ENCODE data around the gene PSTPIP1. TPM values are rescaled to one million over a fixed set of nuclear protein-coding genes. Genes with fewer than 3 reads are reported as not detected.

PSTPIP1 gene
- total RNA-seq, 4 donors from 2014 or later, result 2.9 to 8.9 (median 4.0) TPM

DNA sequence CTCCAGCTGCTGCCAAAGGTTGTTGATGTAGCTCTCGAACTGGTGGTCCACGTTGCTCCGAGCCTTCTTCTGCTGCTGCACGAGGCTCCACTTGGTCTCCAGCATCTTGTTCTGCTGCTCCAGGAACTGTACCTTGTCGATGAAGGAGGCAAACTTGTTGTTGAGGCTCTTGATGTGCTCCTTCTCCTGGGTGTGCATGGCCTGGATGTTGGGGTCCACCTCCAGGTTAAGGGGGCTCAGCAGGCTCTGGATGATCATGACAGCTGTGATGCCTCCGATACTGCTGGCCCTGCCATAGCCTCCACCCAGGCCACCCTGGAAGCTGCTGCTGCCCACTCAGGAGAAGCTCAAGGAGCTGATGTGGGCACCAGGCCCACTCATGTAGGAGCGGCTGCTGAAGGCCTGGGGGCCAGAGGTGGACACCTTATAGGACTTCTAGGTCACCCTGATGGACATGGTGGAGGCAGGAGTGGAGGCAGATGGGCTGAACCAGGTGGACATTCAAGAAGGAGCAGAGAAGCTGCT lies 14.9 kb upstream of the PSTPIP1 start:
- intact Hi-C loops (cut with DNase I; ENCODE audit: low total_unique reads), result no loop called here
- 90 to 91% methylated on average over 7 of the region's 7 CpGs for WGBS, 2 donors
- TF ChIP-seq, protein P1, sequence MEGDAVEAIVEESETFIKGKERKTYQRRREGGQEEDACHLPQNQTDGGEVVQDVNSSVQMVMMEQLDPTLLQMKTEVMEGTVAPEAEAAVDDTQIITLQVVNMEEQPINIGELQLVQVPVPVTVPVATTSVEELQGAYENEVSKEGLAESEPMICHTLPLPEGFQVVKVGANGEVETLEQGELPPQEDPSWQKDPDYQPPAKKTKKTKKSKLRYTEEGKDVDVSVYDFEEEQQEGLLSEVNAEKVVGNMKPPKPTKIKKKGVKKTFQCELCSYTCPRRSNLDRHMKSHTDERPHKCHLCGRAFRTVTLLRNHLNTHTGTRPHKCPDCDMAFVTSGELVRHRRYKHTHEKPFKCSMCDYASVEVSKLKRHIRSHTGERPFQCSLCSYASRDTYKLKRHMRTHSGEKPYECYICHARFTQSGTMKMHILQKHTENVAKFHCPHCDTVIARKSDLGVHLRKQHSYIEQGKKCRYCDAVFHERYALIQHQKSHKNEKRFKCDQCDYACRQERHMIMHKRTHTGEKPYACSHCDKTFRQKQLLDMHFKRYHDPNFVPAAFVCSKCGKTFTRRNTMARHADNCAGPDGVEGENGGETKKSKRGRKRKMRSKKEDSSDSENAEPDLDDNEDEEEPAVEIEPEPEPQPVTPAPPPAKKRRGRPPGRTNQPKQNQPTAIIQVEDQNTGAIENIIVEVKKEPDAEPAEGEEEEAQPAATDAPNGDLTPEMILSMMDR (IDR thresholded peaks at IDR 0.05), result no peak
- no peak for TF ChIP-seq POLR2A (IDR thresholded peaks at IDR 0.05)
- no peak overlapping the region for H3K4me3 ChIP-seq (ENCODE audit: low read depth, poor library complexity, severe bottlenecking)
- DNase-seq (ENCODE audit: low spot score in 2 of 2), result peak in 1 of 2 donors; percentile 59

DNA sequence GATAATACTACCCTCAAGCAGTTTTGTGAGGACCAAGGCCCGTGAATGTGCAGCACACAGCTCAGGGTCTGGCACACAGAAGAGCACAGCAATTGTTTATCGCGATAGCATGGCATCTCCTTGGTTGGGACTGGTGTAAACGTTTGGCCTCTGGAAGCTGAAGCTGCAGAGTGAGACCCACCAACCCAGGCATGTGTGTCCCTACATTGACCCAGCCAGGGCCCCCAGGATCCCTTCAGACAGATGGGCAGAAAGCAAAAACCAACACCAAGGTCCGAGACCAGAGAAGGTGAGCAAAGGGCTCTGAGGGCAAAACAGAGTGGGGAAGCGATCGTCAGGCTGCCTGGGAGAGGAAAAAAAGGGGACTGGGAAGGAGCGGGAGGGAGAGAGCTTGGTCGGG lies 12.6 kb upstream of the PSTPIP1 start:
- intact Hi-C loops (cut with DNase I; ENCODE audit: low total_unique reads), result no loop called here
- no peak overlapping the region for H3K4me3 ChIP-seq (ENCODE audit: low read depth, poor library complexity, severe bottlenecking)
- WGBS, 2 donors, result 89 to 90% methylated on average over 9 of the region's 9 CpGs
- peak in 1 of 2 donors; percentile 54 for DNase-seq (ENCODE audit: low spot score in 2 of 2)
- no peak for TF ChIP-seq POLR2A (IDR thresholded peaks at IDR 0.05)

DNA sequence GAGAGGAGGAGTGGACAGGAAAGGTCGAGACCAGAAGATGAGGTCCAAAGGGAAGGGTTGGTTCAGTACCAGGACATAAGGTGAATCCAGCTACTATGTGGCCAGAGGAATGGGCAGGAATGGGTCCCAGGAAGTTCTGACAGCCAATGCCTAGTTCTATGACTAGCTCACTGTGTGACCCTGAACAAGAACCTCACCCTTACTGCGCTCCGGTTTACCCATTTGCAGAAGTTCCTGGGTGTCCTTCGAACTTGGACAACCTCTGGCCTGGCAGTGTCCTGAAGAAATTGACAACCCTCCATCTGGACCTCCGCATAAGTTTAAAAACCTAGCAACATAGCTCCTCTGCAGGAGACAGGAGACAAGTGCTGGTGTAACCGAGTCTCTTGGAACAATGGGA lies 12.2 kb upstream of the PSTPIP1 start:
- whole genome bisulfite sequencing, 2 donors, result 79 to 91% methylated on average over 6 of the region's 6 CpGs
- TF ChIP-seq, protein P1 (IDR thresholded peaks at IDR 0.05), result no peak
- TF ChIP-seq POLR2A (IDR thresholded peaks at IDR 0.05), result no peak
- H3K4me3 ChIP-seq (ENCODE audit: low read depth, poor library complexity, severe bottlenecking), result no peak overlapping the region
- intact Hi-C loops (cut with DNase I; ENCODE audit: low total_unique reads), result no loop called here
- DNase-seq (ENCODE audit: low spot score in 2 of 2), result peak in 1 of 2 donors; percentile 75

DNA sequence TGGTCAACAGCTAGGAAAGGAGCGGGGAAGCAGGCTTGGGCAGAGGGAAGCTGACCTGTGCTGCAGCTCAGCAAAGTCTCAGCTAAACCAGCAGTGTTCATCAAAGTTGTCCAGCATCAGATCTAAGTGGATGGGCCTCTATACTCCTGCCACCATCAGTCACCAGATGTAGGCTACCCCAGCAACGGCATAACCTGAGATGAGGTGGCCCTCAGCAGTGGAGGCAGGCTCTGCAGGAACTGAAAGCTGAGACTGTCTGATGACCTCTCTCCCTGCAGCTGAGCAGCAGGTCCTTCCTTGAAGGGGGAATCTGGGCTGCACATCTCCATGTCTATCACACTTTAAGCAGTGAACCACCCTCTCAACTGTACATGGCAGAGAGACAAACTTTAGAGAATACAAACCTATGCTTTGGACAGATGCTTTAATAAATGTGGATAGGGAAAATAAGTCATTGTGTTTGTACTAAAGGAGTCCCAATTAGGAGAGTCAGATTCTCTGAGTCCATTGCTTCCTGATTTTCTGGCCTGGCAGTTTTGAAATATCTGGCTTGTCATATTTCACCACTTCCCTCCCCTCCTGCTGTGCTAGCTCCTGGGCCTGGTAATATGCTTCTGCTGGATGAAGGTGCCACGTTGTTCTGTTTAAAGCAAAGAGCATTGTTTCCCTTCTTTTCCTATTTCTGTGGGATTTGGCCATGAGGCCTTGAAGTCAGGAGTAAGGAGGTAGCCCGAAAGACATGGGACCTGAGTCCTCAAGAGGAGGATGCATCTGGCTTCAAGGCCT lies 11.1 kb upstream of the PSTPIP1 start:
- TF ChIP-seq POLR2A (IDR thresholded peaks at IDR 0.05), result no peak
- TF ChIP-seq, protein P1 (IDR thresholded peaks at IDR 0.05), result no peak
- intact Hi-C loops (cut with DNase I; ENCODE audit: low total_unique reads), result no loop called here
- peak in 1 of 2 donors; percentile 76 for DNase-seq (ENCODE audit: low spot score in 2 of 2)
- WGBS, 2 donors, result 63 to 82% methylated on average over 3 to 4 of the region's 4 CpGs
- no peak overlapping the region for H3K4me3 ChIP-seq (ENCODE audit: low read depth, poor library complexity, severe bottlenecking)

DNA sequence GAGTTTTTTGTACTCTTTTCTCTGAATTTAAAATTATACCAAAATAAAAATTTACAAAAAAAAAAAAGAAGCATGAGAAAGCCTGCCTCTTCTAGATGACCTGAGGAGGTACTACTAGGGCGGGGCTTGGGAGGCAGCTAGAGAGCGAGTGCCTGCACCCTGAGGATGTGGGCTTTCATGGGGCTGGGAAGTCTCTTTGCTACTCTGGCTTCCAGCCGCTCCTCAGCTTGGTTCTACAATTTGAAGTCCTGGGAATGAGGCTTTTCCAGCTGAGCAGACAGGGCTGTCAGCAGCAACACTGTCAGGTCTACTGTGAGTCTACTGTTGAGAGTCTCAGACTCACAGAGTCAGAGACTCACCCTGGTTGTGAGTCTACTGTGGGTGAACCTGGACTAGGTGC lies 8.2 kb upstream of the PSTPIP1 start:
- TF ChIP-seq, protein P1 (IDR thresholded peaks at IDR 0.05), result no peak
- no peak for TF ChIP-seq POLR2A (IDR thresholded peaks at IDR 0.05)
- WGBS, 2 donors, result 86% methylated on average over 3 of the region's 3 CpGs
- intact Hi-C loops (cut with DNase I; ENCODE audit: low total_unique reads), result no loop called here
- peak in 1 of 2 donors; percentile 49 for DNase-seq (ENCODE audit: low spot score in 2 of 2)
- H3K4me3 ChIP-seq (ENCODE audit: low read depth, poor library complexity, severe bottlenecking), result no peak overlapping the region

DNA sequence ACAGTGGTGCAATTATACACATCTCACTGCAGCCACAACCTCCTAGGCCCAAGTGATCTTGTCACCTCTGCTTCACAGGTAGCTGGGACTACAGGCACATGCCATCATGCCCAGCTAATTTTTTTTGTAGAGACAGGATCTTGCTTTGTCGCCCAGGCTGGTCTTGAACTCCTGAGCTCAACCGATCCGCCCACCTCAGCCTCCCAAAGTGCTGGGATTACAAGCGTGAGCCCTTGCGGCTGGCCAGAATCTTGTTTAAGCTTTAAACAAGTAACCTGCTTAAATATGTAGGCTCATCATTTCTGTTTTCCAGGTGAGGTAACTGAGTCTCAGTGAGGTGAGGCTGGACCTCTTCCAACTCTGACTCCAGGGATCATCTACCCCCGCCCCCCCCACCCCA lies 7.7 kb upstream of the PSTPIP1 start:
- peak in 1 of 2 donors; percentile 78 for DNase-seq (ENCODE audit: low spot score in 2 of 2)
- TF ChIP-seq, protein P1 (IDR thresholded peaks at IDR 0.05), result no peak
- TF ChIP-seq POLR2A (IDR thresholded peaks at IDR 0.05), result no peak
- 89 to 92% methylated on average over 6 of the region's 6 CpGs for WGBS, 2 donors
- H3K4me3 ChIP-seq (ENCODE audit: low read depth, poor library complexity, severe bottlenecking), result no peak overlapping the region
- intact Hi-C loops (cut with DNase I; ENCODE audit: low total_unique reads), result no loop called here

Data from lower leg skin (tissue), 4 donors.